NCI-H82 treated with DMSO at 0.1 percent for 48 hours (cell line): Measurements from ENCODE around the gene DENND4B.

Experiments
- DNase-seq: peaks from one replicate; lab custom pipeline; 2025; ENCODE audit not compliant: unreplicated experiment; lab: John Stamatoyannopoulos, UW

The DENND4B gene

DNA sequence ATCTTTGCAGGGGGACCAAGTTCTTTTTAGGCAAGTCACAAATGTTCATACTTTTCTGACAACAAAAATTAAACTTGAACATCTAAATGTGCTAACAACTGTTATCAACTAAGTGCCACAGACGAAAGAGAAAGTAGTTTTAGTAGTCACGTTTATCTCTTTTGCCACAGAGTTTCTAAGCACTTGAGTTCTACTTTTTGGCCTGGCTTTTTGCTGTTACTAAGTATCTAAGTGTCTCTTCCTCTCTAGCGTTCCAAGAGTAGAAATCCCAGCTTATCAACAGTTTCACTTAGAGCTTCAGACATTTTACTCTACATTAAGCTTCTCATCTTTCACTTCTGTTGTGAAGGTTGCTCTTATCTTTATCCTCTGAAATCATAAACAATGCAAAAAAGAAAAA is 58.0 kb downstream of the DENND4B start:
- DNase-seq = no peak

DNA sequence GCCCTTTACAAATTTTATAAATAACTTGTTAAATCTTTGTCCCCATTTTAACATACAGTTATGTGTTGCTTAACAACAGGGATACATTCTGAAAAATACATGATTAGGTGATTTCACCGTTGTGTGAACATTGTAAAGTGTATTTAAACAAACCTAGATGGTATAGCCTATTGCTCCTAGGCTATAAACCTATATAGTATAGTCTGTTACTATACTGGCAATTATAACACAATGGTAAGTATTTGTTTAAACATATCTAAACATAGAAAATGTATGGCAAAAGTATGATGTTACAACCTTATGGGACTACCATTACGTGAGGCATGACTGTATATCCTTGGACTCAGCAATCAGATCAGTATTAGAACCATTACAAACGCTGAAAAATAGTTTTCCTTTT is 60.4 kb downstream of the DENND4B start:
- no peak for DNase-seq

DNA sequence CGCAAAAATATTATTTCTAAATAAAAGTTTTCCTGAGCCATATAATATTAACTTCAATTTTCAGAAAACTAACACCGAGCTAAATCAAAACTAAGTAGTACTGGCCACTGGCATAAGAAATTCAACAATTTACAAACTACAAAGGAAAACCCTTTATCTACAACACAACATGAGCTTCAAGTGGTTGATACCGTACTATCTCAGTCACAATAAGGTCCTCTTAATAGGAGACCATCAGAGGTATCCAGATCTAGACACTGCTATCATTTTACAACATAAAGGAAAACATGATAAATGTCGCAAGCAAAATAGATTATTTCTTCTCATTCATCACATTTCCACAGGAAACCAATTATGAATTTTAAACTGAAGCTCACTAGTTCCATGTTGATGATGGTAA is 63.3 kb downstream of the DENND4B start:
- DNase-seq = no peak

DNA sequence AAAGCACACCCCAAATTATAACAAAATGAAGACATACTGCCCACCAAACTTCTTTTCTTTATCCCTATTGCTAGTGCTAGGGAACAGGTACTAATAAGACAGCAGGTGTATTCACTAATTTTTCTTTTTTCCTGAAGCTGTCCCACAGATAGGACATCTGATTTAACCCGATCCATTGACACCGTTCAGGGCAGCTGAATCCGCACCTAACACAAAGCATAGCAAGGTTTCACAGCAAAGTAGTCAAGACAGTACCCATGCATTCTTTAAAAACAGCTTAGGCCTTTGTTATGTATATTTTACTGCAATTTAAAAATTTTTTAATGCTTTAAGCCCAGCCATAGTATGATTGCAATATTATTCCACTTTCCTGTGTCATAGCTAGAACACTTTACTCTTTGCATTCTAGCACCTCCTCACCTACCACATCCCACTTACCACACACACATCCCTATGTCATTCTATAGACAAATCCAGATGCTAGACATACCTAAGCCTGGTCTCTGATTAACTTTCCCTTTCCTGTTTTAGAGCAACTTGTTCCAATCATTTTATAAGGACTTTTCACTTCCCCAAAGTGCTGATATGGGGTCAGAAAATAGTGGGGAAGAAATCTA is 64.1 kb downstream of the DENND4B start:
- DNase-seq = no peak

DNA sequence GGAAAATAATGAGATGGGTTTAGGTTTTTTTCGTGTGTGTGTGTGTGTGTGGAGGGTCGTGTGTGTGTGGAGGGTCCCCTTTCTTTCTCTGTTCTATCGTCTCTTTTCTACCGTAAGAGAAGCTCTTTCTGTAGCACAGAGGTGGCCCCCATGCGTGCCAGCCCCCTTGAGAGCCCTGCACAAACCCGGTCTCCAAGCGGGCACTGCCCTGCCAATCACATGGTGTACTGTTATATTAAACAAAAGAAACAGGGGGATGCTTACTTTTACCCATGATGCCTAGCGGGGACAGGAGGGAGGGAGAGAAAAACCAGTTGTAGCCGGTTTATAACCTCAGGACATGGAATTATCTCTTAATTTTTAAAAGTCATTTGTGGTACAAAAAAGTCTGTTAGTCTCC is 64.8 kb downstream of the DENND4B start:
- no peak for DNase-seq

DNA sequence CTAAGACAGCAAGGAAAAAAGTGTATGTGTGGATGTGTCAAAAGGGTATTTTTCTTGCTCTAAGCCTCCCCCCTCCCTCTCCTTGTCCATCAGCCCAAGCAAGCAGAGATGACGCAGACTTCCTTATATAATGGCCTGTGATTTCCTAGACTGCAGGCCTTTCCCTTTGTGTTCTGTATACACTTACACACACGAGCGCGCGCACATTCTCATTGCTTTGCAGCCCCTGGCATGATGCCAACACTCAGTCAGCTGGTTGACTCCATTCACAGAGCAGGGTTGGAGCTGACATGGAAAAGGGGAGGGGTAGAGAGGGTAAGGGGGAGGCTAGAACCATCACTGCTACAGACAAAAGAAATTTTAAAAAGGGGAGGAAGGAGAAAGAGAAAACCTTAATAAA is 65.6 kb downstream of the DENND4B start:
- peak; percentile 86 for DNase-seq

DNA sequence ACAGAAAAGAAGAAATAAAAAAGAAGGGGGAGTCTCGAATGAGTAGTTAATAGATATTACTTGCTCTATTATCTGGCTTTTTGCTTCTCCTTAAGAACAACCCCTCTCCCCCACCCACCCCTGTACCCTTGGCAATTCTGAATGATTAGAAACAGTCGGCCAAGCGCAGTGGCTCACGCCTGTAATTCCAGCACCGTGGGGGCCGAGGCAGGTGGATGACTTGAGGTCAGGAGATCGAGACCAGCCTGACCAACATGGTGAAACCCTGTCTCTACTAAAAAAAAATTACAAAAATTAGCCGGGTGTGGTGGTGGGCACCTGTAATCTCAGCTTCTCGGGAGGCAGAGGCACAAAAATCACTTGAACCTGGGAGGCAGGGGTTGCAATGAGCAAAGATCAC is 66.5 kb downstream of the DENND4B start:
- no peak for DNase-seq
